GM18867 (cell line): Measurements from ENCODE around the gene DCST2.
A peak's percentile ranks its signal among the peaks of the same experiment; 100 is the strongest.
"Not testable (repeated sequence)": the region's sequence is repeated elsewhere in the genome, so short reads cannot be mapped to it uniquely, and the experiment has no call there.

Experiments
- ATAC-seq: cut with Tn5 transposase; IDR thresholded peaks from one replicate; pipeline ENCODE4 v1.9.1; 2021; ENCODE audit warnings: mild to moderate bottlenecking, moderate library complexity; ENCODE audit not compliant: unreplicated experiment

The DCST2 gene

DNA sequence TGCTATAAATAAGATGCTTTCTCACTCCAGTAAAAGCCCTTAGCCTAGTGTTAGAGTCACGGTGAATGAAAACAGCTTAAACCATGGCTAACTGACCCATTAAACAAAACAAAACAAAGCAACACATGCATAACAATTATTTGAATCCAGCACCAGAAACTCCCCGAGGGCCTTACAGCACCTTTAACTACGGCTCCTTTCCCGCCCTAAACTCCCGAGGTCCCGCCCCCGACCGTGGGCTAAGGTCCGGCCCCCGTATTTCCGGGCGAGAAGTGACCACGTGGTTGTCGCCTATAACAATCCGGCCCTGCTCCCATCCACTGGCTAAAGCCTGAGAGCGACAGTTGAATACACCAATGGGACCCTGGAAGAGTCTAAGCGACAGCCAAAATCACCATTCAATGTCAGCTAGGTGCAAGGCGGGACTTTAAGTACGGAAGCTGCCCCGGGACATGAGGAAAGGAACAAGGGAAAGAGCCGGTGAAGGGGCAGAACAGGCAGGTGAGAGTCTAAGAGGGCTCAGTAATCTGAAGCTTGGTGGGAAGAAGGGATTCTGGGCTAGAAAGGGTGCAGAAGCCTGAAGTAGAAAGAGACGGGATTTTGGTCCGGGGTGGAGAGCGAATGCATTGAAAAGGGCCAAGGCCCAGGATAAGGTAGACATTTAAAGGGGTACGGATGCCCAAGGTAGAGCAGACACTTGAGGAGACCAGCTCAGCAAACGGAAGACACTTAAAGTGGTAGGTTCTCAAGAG, 50.5 kb downstream of the DCST2 start, which contains the start of gene FLAD1:
TSS of gene FLAD1 (plus strand) at position 448 of the 752 bp plus-strand sequence. CDS start 351 bp downstream, outside the sequence.
- ATAC-seq = peak; percentile 95

DNA sequence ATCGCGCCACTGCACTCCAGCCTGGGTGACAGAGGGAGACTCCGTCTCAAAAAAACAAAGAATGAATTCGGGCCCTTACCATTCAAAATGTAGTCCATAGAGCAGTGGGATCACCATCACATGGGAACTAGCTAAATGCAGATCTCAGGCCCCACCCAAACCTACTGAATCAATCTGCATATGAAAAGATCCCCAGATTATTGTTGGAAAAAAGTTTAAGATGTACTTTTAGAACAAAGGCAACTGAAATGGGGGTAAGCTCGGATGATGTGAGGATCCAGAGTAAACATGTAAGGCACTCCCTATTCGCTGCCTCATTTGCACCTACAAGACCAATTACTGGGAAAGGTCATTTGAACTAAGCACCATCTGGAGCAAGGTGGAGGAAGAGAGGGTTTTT, 51.2 kb downstream of the DCST2 start:
- ATAC-seq = no peak

DNA sequence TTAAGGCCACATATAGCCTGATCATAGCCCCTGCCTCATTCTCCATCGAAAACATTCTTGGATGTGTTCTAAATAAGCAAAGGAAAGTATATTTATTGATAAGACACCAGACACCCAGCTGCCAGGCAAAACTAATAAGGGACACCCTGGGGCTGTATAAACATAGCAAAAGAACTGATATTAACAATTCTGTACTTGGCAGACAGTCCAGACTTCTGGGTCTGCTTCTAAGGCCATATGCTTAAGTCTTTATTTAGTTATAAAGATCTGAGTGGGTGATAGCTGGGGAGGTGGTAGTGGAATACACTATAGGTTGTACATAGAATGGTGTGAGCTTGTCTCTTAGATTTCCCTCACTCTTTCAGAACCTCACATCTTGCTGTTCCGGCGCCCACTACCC, 55.2 kb downstream of the DCST2 start:
- no peak for ATAC-seq

DNA sequence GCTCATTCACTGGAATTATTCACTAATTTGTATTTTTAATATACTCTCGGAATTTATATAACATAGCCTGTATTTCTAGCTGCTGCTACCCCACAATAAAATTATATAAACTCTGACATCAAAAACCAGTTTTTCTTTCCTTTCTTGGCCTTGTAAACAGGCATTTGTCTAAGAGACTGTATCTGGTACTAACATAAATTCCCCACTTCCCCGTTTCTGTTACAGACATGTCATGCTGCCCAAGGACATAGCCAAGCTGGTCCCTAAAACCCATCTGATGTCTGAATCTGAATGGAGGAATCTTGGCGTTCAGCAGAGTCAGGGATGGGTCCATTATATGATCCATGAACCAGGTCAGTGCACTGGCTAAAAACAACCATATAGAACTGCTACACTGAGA, 55.8 kb downstream of the DCST2 start:
- ATAC-seq = not testable (repeated sequence)

DNA sequence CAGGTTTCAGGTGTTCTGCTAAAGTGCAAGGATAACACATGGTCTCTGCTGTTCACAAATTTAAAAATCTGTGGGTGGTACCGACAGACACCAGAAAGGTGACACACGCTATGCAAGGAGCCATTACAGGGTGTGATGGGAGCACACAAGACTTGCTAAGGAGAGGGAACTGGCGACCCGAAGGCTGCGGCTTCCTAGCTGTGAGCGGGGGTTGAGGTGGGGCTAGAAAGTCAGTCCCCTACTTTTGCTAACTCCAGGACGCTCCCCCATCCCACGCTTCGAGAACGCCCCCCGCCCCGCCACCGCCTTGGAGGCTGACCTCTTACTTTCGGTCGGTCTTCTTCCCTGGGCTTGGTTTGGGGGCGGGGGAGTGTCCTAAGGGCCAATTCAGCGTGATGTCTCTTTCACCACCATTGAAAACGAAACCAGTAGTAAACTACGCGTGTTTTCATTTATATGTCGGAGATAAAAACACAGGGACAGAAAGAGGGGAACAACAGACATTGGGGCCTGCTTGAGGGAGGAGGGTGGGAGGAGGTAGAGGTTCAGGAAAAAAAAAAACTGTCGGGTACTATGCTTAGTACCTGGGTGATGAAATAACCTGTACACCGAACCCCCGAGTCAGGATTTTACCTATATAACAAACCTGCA, 58.0 kb downstream of the DCST2 start:
- no peak for ATAC-seq

DNA sequence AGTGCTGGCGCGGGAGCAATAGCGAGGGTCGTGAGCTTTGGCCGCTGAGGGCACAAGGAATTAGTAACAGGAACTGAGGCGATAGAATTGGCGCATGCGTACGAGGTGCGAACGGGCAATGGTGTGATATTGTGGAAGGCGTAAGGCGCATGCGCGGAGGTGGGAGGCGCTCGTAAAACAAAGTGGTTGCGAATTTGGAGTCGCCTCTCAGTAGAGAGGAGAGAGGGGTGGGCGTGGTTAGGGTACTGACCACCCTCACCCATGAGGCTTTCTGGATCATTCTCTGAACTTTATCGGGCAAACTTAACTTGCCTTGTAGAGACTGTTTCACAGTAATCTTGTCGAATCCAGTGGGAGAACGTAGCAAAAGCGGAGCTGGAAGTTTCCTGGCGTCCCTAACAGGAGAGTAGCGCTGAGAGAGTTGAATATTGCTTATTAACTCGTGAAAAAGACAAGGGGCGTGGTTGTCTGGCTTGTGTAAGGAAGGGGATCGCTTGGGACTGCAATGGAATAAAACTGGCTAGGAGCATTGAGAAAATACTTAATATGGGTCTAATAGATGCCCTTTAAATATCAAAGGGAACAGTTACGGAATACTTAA, 58.7 kb downstream of the DCST2 start:
- ATAC-seq = peak; percentile 41

DNA sequence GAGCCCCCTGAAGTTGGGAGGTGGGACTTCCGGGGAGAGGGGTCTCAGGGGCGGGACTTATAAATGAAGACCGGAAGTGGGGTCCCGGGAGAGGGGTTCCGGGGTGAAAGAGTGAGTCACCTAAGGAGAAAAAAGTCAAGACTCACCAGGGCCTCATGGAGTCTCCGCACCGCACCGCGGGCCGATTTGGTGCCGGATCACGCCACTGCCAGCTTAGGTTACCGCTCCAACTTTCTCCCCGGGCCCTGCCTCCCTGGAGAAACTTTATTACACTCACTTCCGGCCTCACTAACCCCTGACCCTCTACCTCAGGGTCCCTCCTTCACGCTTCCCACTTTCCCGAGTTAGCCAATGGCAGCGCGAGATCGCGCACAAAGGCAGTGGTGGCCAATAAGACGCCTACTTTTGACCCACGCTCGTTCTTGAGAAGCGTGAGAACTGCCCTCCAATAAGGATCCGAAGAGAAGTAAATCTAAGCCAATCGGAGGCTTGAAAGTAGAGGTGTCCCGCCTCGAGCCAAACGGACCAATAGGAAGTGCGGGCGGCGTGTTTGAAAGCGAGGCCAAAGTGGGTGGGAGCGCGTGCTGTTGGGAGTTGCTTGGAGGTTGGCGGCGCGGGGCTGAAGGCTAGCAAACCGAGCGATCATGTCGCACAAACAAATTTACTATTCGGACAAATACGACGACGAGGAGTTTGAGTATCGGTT, 59.3 kb downstream of the DCST2 start, which contains the start of gene CKS1B:
TSS of gene CKS1B (plus strand) at position 580 of the 706 bp plus-strand sequence. CDS start at position 645, 65 bp downstream.
- ATAC-seq = peak; percentile 77

DNA sequence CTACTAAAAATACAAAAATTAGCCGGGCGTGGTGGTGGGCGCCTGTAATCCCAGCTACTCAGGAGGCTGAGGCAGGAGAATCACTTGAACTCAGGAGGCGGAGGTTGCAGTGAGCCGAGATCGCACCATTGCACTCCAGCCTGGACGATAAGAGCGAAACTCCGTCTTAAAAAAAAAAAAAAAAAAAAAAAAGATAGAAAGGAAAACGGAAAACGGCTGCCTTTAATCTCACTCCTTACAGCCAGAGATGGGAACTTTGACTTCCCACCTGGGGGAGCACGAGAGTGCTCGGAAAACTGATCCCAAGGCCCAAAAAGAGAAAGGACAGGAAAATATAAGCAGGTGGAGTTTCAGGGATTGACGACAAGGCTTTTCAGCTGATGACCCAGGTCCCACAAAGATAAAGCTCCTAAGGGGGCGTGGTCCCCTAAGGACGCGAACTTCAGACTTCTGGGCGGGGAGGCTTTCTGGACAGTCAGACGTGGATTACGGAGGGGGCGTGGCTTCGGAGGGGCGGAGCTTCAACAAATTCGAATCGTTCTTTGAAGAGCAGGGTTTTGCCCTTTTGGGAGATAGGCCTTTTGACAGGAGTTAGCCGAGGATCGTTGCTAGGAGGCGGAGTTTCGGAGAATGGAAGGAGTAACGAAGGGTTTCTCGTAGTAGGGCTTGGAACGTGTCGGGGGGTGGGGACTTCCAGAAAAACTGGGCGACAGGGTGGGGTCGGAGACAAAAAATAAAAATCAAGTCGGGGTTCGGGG, 60.1 kb downstream of the DCST2 start:
- ATAC-seq = peak; percentile 14

DNA sequence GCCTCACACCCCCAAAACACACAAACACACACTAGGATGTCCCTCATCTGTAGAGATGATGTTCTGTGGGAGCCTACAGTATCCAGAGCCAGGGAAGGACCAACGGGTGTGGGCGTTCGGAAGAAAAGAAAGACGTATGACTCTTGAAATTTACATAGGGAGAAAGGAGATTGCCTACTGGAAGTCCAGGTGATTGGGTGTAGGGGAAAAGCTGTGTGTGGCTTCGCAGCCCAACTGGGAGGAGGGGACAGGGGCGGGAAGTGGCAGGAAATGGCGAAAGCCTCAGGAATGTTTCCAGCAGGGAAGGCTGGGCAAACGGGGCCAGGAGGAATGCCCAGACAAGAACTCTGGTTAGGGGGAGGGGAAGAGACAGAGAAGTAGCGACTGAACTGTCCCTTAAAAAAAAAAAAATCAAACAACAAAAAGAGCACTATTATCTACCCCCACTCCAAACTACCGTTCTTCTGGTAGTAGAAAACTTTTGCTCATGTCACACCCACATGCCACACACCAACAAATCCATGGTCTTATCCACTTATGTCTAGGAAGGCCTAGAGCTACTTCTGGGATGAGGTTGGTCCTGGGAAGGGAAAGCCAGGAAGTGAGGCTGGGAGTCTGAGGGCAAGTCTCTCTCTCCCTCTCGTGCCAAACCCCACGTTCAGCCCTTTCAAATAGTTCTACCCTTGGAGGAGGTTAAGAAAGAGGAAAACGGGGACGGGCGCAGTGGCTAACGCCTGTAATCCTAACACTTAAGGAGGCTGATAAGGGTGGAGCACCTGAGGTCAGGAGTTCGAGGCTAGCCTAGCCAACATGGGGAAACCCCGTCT, 60.9 kb downstream of the DCST2 start:
- ATAC-seq = no peak

DNA sequence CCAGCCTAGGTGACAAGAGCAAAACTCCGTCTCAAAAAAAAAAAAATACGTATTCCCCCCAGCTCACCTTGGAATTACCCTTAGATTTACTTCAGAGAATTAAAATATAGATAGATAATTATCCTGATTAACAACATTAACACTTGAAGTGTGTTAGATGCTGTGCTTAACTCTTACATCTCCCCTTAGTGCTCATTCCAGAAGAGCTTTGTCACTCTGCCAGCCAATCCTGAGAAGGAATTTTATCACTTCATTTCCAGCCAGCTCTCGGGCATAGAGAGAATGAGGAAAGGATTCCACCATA, 61.4 kb downstream of the DCST2 start:
- no peak for ATAC-seq

DNA sequence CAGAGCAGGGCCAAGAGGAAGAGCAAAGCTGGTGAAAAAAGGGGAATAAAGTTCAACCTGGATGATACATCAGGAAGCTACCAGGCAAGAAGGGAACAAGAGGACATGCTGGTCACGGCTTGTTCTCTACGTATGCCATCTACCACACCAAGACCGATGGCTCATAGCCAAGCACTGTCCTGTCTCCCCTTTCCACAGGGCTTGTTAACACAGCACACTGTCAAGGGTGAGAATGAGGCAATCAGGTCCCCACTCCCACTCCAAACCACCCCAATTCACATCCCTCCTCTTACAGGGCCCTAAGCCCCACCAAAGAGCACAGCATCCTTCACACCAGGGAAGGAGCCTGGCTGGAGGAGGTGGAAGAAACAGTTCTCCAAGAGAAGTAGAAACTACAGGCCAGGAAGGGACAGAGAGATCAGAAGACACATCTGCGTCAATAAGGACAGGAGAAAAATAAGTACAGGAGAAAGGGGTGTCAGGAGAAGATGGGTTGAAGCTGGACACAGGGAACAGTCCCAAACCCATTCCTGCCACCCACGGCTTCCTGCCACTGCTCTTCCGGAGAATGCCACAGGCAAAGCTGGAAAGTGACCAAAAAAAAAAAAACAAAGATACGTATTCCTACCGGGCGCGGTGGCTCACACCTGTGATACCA, 62.1 kb downstream of the DCST2 start:
- no peak for ATAC-seq

DNA sequence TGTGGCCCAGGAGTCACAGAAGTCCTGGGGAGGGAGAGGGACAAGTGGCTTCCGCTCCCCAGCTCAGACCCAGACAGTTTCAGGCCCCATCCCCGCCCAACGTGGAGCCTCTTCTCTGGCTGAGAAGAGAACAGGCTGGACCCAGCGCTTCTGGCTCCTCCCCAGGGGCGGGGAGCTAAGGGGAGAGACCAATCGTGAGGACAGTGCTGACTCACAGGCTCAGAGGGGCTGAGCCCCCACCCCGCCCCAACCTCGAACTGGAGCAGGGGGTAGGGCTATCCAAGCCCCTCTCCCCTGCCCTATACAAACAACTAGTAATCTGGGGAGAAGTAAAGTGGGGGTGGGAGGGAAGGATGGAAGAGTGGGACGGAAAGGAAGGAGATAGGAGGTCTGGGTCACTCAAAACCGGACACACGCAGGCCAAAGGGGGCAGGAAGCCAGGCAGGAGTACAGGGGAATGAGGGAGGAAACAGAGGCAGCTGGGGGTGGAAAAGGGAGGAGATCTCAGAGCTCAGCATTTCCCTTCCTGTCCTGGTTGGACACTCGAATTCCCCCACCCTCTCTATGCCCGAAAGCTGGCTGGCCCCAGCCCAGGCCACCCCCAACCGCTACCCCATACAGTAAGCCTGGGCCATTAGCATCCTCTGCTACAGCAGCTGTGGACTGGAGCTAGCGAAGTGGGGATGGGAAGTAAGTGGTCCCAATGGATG, 62.8 kb downstream of the DCST2 start, which contains the start of gene SHC1:
TSS of gene SHC1 (minus strand) at position 117 of the 710 bp plus-strand sequence. CDS start 221 bp downstream, outside the sequence.
- ATAC-seq = no peak

DNA sequence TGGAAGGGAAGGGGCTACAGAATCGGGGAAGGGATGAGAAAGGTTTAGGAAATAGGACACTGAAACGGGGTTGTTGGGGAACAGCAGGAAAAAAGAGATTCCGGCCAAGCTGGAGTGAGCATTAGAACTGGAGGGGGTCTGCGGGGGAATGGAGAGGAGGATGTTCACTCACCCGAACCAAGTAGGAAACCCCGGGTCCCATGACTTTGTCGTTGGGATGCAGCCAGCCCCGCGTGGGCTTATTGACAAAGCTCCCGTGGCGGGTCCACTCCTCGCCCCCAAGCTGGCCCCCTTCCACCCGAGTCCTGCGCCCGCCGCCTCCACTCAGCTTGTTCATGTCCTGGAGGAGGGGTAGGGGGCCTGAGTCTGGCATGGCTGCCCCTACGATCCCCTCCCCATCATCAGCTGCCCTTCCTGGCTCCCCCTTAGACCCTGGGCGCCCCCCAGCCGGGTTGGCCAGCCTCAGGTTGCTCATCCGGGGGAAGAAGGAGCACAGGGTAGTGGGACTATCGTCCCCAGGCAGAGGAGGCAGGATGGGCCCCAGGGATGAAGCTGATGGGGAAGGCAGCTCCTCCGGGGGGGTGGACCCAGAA, 63.6 kb downstream of the DCST2 start:
- no peak for ATAC-seq

DNA sequence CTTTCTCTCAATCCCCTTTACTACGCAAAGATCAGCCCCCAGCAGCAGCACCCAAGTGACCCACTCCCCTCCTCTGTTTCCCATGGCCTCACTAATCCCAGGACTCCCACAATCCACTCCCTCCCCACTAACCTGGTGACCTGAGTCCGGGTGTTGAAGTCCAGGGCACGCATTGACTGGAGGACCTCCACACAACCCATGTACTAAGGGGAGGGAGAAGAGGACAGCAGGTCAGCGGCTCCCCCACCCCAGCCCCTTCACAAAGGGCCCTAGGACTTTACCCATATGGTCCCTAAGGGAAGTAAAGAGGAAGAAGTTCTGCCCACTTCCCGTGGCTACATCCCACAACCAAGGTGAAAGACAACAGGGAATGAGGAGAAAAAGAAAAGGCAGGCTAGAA, 64.3 kb downstream of the DCST2 start:
- no peak for ATAC-seq

DNA sequence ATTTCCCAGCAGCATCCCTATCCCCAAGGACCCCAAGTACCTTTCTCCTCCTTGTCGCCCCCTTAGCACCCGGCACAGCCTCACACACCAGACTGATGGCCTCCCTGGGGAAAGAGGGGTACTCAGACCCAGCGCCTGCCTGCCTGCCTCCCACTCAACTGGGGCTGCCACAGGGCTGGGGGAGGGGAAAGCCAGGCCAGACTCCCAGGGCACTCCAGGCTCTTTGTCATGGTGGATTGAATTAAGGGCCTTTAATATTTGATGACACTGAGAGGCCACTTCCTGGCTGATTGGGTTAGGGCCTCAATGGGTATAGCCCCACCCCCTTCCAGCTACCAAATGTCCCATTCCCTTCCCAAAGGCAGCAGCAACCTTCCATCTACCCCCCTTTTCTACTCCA, 64.8 kb downstream of the DCST2 start:
- no peak for ATAC-seq
